ENCODE data around the gene CMSS1.

DNA sequence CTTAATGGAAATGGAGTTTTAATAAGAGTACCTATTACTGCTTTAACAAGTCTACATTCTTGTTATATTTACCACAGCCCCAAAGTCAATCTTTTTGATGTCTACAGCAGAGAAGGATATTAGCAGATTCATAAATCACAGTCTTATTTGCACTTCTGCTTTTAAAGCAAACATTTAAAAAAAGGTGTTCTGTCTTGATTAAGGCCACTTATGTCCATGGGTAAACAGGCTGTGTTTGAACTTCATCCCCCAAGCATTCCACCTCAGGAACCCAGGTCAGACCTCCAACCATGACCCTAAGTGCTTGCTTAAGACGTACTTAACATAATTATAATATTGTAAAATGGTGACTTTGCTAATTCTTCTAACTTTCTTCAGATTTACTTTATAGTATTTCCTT lies 113.4 kb downstream of the CMSS1 start:
- TF ChIP-seq ZNF8 (CRISPR knock-in tag; IDR thresholded peaks at IDR 0.05) (no peak), TCF4 (CRISPR knock-in tag; IDR thresholded peaks at IDR 0.05; ENCODE audit: borderline replicate concordance) (no peak)

Measured in SK-N-SH treated with all-trans-retinoic acid at 6 μM for 48 hours (cell line).